NCI-H1092 treated with DMSO at 0.1 percent for 48 hours (cell line): ENCODE data around the gene TREML4.

Experiments
- DNase-seq: peaks from one replicate; lab custom pipeline; 2025; lab: John Stamatoyannopoulos, UW

Gene TREML4

GRCh38 chr6:41255638-41256246, 27.6 kb downstream of the TREML4 start:
- no peak for DNase-seq

- DNase-seq: no peak
Measured at GRCh38 chr6:41256383-41256782, 28.2 kb downstream of the TREML4 start.

GRCh38 chr6:41257369-41258195, 29.4 kb downstream of the TREML4 start:
- DNase-seq: peak; percentile 35

- DNase-seq: no peak
Measured at GRCh38 chr6:41258196-41258493, 30.0 kb downstream of the TREML4 start.

GRCh38 chr6:41262401-41262800, 34.3 kb downstream of the TREML4 start:
- no peak for DNase-seq

GRCh38 chr6:41263267-41263666, 35.1 kb downstream of the TREML4 start:
- DNase-seq: no peak

GRCh38 chr6:41266541-41266940, 38.4 kb downstream of the TREML4 start:
- DNase-seq: no peak

- no peak for DNase-seq
Measured at GRCh38 chr6:41268478-41268877, 40.3 kb downstream of the TREML4 start.

- DNase-seq: no peak
Measured at GRCh38 chr6:41269166-41269565, 41.0 kb downstream of the TREML4 start.

GRCh38 chr6:41269716-41270115, 41.6 kb downstream of the TREML4 start:
- no peak for DNase-seq

GRCh38 chr6:41271901-41272395, 43.8 kb downstream of the TREML4 start:
- DNase-seq: no peak

GRCh38 chr6:41272591-41273240, 44.6 kb downstream of the TREML4 start:
- no peak for DNase-seq

- no peak for DNase-seq
Measured at GRCh38 chr6:41273714-41274113, 45.6 kb downstream of the TREML4 start.

- no peak for DNase-seq
Measured at GRCh38 chr6:41274256-41274655, 46.1 kb downstream of the TREML4 start.

GRCh38 chr6:41275489-41275888, 47.3 kb downstream of the TREML4 start:
- no peak for DNase-seq

GRCh38 chr6:41277605-41278004, 49.5 kb downstream of the TREML4 start:
- no peak for DNase-seq

- peak; percentile 72 for DNase-seq
Measured at GRCh38 chr6:41278699-41279405, 50.7 kb downstream of the TREML4 start.

- no peak for DNase-seq
Measured at GRCh38 chr6:41280381-41281057, 52.4 kb downstream of the TREML4 start.

GRCh38 chr6:41283600-41283999, 55.5 kb downstream of the TREML4 start:
- DNase-seq: no peak

- DNase-seq: no peak
Measured at GRCh38 chr6:41284726-41285125, 56.6 kb downstream of the TREML4 start.

- DNase-seq: no peak
Measured at GRCh38 chr6:41286544-41287346, 58.6 kb downstream of the TREML4 start, which contains the start of gene TREM1. TSS of gene TREM1 (minus strand) at chr6:41286682. CDS start at chr6:41286655, 27 bp downstream.
